Measurements from ENCODE around the gene CDC34. TPM values are rescaled to one million over a fixed set of nuclear protein-coding genes. Genes with fewer than 3 reads are reported as not detected.

CDC34 gene
- total and polyA plus RNA-seq, 9 of the 15 experiments (the other 6 are each of a cell fraction or from before 2014, with no cell fraction given), result 0.80 to 203 (median 65.5) TPM

GRCh38 chr19:574658-575526 lies 43.3 kb downstream of the CDC34 start (continued):
- TF ChIP-seq HMG20A (CRISPR knock-in tag; conservative IDR thresholded peaks at IDR 0.05) (no peak), HMG20B (CRISPR knock-in tag; IDR thresholded peaks at IDR 0.05) (no peak), RBM14 (IDR thresholded peaks at IDR 0.05; ENCODE audit: borderline replicate concordance, insufficient read depth, low read depth, low read length) (no peak), ZNF444 (CRISPR knock-in tag; IDR thresholded peaks at IDR 0.05) (no peak), RNF2 (IDR thresholded peaks at IDR 0.05) (peak; percentile 93), EZH2 (IDR thresholded peaks at IDR 0.05; ENCODE audit: borderline replicate concordance, low read depth, low read length) (no peak), DDX20 (tag; IDR thresholded peaks at IDR 0.05; ENCODE audit: low read depth) (no peak), E2F1 (CRISPR knock-in tag; IDR thresholded peaks at IDR 0.05) (peak; percentile 46; the same call in 1 of the 2 replicates), EP400 (IDR thresholded peaks at IDR 0.05) (peak; percentile 76), JUN (IDR thresholded peaks at IDR 0.05; ENCODE audit: borderline replicate concordance, low read depth, low read length) (peak; percentile 46; the same call in 1 of the 2 replicates), JUN (CRISPR knock-in tag; IDR thresholded peaks at IDR 0.05; ENCODE audit: borderline replicate concordance) (no peak), ZNF347 (CRISPR knock-in tag; IDR thresholded peaks at IDR 0.05; ENCODE audit: low read depth) (no peak), MAFK (IDR thresholded peaks at IDR 0.05; ENCODE audit: low read length) (no peak), ZNF175 (CRISPR knock-in tag; IDR thresholded peaks at IDR 0.05; ENCODE audit: low read depth) (peak; percentile 79; the same call in 1 of the 2 replicates), HDAC3 (IDR thresholded peaks at IDR 0.05; ENCODE audit: borderline replicate concordance, partially characterized antibody) (peak; percentile 94), TEAD1 (CRISPR knock-in tag; IDR thresholded peaks at IDR 0.05) (peak; percentile 61 to 66; a peak in 2 of 4 replicates), RFX5 (IDR thresholded peaks at IDR 0.05; ENCODE audit: low read depth, low read length) (0 out of 2 replicates have a peak, but pooled peaks have one; percentile 14), BRCA1 (IDR thresholded peaks at IDR 0.05) (no peak), BRCA1 (CRISPR knock-in tag; IDR thresholded peaks at IDR 0.05) (no peak), RBM17 (IDR thresholded peaks at IDR 0.05; ENCODE audit: borderline replicate concordance, low read depth, low read length) (no peak)
- TF ChIP-seq, protein P1, sequence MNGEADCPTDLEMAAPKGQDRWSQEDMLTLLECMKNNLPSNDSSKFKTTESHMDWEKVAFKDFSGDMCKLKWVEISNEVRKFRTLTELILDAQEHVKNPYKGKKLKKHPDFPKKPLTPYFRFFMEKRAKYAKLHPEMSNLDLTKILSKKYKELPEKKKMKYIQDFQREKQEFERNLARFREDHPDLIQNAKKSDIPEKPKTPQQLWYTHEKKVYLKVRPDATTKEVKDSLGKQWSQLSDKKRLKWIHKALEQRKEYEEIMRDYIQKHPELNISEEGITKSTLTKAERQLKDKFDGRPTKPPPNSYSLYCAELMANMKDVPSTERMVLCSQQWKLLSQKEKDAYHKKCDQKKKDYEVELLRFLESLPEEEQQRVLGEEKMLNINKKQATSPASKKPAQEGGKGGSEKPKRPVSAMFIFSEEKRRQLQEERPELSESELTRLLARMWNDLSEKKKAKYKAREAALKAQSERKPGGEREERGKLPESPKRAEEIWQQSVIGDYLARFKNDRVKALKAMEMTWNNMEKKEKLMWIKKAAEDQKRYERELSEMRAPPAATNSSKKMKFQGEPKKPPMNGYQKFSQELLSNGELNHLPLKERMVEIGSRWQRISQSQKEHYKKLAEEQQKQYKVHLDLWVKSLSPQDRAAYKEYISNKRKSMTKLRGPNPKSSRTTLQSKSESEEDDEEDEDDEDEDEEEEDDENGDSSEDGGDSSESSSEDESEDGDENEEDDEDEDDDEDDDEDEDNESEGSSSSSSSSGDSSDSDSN (IDR thresholded peaks at IDR 0.05; ENCODE audit: borderline replicate concordance in 1 of 2, low read depth in 2 of 2, low read length in 2 of 2), result peak in 1 of 2 experiments; percentile 88; a peak in 1 of 4 replicates

All from K562 (cell line).